ENCODE results near the gene SETD6. TPM values are rescaled to one million over a fixed set of nuclear protein-coding genes. Genes with fewer than 3 reads are reported as not detected.

The SETD6 gene
- total RNA-seq (10 to 100 TPM; 38.6 to 45.6 TPM), polyA plus RNA-seq (10 to 100 TPM in 2 of 3 donors, 1 to 10 TPM in 1; 9.8 to 14.5 (median 11.6) TPM), total RNA-seq (34.4 to 75.9 (median 53.5) reads per million in 6 experiments)

- H3K9me3 Mint-ChIP-seq: no peaks in the 10 kb centered on the region
- POLR2A ChIA-PET: interaction anchor here (0.8 to 1.4 kb wide), 2 partner anchors 113 to 386 kb away, joined by 3 read pairs; partner anchors contain the start of gene CFAP20
- ATAC-seq (peak; percentile 68 to 76), DNase-seq (peak; percentile 22 to 81 (median 62))
- H3K27ac Mint-ChIP-seq: peak within 1 kb of the TSS; percentile 55 to 95 (median 89)
- H3K4me1 Mint-ChIP-seq: peaks cover 18 to 34% (median 21%) of the 10 kb centered on the region in 4 donors
- peaks cover 5 to 32% (median 8%) of the 10 kb centered on the region in 3 donors for H3K36me3 Mint-ChIP-seq
- no peaks in the 10 kb centered on the region for H3K27me3 Mint-ChIP-seq
- H3K4me3 Mint-ChIP-seq: peak within 1 kb of the TSS; percentile 86 to 94 (median 91)
Measured at GRCh38 chr16:58515125-58515870, at the start of gene SETD6. Gene SETD6, plus strand, starts transcription at chr16:58515517. Its CDS starts 21 bp downstream, at chr16:58515538.

GRCh38 chr16:58465817-58466216 lies 49.5 kb upstream of the SETD6 start:
- H3K36me3 Mint-ChIP-seq: peaks cover 2 to 4% (median 3%) of the 10 kb centered on the region in 3 donors
- H3K4me1 Mint-ChIP-seq: peaks cover 6 to 17% (median 10%) of the 10 kb centered on the region in 4 donors
- H3K27ac Mint-ChIP-seq: no peak overlapping the region
- POLR2A ChIA-PET: no interaction called here
- peaks cover 31 to 86% (median 65%) of the 10 kb centered on the region in 5 donors for H3K27me3 Mint-ChIP-seq
- H3K9me3 Mint-ChIP-seq: no peaks in the 10 kb centered on the region
- ATAC-seq (no peak), DNase-seq (no peak)
- H3K4me3 Mint-ChIP-seq: no peak overlapping the region

GRCh38 chr16:58466396-58466795 lies 48.9 kb upstream of the SETD6 start:
- no peaks in the 10 kb centered on the region for H3K9me3 Mint-ChIP-seq
- H3K27ac Mint-ChIP-seq: no peak overlapping the region
- peak overlapping the region in 1 of 10 donors; percentile 18 for H3K4me3 Mint-ChIP-seq
- no peak for ATAC-seq
- peaks cover 6 to 20% (median 10%) of the 10 kb centered on the region in 4 donors for H3K4me1 Mint-ChIP-seq
- peaks cover 31 to 82% (median 61%) of the 10 kb centered on the region in 5 donors for H3K27me3 Mint-ChIP-seq
- no peak for DNase-seq
- POLR2A ChIA-PET: no interaction called here
- peaks cover 2 to 4% (median 3%) of the 10 kb centered on the region in 3 donors for H3K36me3 Mint-ChIP-seq

- Mint-ChIP-seq H3K27ac (peak overlapping the region in 1 of 10 donors; percentile 9), H3K4me3 (no peak overlapping the region), H3K9me3 (no peaks in the 10 kb centered on the region), H3K27me3 (peaks cover 24 to 74% (median 53%) of the 10 kb centered on the region in 5 donors), H3K4me1 (peaks cover 6 to 19% (median 10%) of the 10 kb centered on the region in 4 donors), H3K36me3 (peaks cover 2 to 4% (median 3%) of the 10 kb centered on the region in 3 donors)
- DNase-seq (no peak), ATAC-seq (no peak)
- POLR2A ChIA-PET: no interaction called here
Measured at GRCh38 chr16:58467905-58468304, 47.4 kb upstream of the SETD6 start.

- Mint-ChIP-seq H3K9me3 (no peaks in the 10 kb centered on the region), H3K4me1 (peaks cover 0 to 15% (median 2%) of the 10 kb centered on the region in 4 donors), H3K4me3 (no peak overlapping the region), H3K27me3 (peaks cover 22 to 71% (median 38%) of the 10 kb centered on the region in 5 donors), H3K36me3 (peaks cover 0 to 4% (median 2%) of the 10 kb centered on the region in 3 donors), H3K27ac (no peak overlapping the region)
- ATAC-seq: no peak
- POLR2A ChIA-PET: no interaction called here
- DNase-seq: no peak
Measured at GRCh38 chr16:58471209-58471975, 43.9 kb upstream of the SETD6 start.

GRCh38 chr16:58472266-58472665 lies 43.1 kb upstream of the SETD6 start:
- peaks cover 0 to 4% (median 0%) of the 10 kb centered on the region in 3 donors for H3K36me3 Mint-ChIP-seq
- POLR2A ChIA-PET: no interaction called here
- H3K27me3 Mint-ChIP-seq: peaks cover 17 to 63% (median 31%) of the 10 kb centered on the region in 5 donors
- H3K9me3 Mint-ChIP-seq: no peaks in the 10 kb centered on the region
- DNase-seq (no peak), ATAC-seq (no peak)
- peaks cover 0 to 14% (median 1%) of the 10 kb centered on the region in 4 donors for H3K4me1 Mint-ChIP-seq
- H3K4me3 Mint-ChIP-seq: no peak overlapping the region
- no peak overlapping the region for H3K27ac Mint-ChIP-seq

GRCh38 chr16:58472827-58473226 lies 42.5 kb upstream of the SETD6 start:
- no peaks in the 10 kb centered on the region for H3K9me3 Mint-ChIP-seq
- H3K4me1 Mint-ChIP-seq: peaks cover 0 to 14% (median 1%) of the 10 kb centered on the region in 4 donors
- H3K36me3 Mint-ChIP-seq: no peaks in the 10 kb centered on the region
- H3K27me3 Mint-ChIP-seq: peaks cover 16 to 57% (median 26%) of the 10 kb centered on the region in 5 donors
- ATAC-seq: no peak
- no peak for DNase-seq
- peak overlapping the region in 1 of 10 donors; percentile 25 for H3K27ac Mint-ChIP-seq
- POLR2A ChIA-PET: no interaction called here
- H3K4me3 Mint-ChIP-seq: no peak overlapping the region

- Mint-ChIP-seq H3K4me1 (peaks cover 0 to 14% (median 1%) of the 10 kb centered on the region in 4 donors), H3K27me3 (peaks cover 9 to 42% (median 18%) of the 10 kb centered on the region in 5 donors), H3K9me3 (no peaks in the 10 kb centered on the region), H3K36me3 (no peaks in the 10 kb centered on the region), H3K4me3 (no peak overlapping the region), H3K27ac (no peak overlapping the region)
- ATAC-seq (no peak), DNase-seq (no peak)
- POLR2A ChIA-PET: no interaction called here
Measured at GRCh38 chr16:58474296-58474695, 41.0 kb upstream of the SETD6 start.

GRCh38 chr16:58475091-58475619 lies 40.2 kb upstream of the SETD6 start:
- POLR2A ChIA-PET: no interaction called here
- ATAC-seq (no peak), DNase-seq (no peak)
- peaks cover 0 to 12% (median 1%) of the 10 kb centered on the region in 4 donors for H3K4me1 Mint-ChIP-seq
- no peaks in the 10 kb centered on the region for H3K36me3 Mint-ChIP-seq
- no peak overlapping the region for H3K4me3 Mint-ChIP-seq
- peaks cover 8 to 35% (median 14%) of the 10 kb centered on the region in 5 donors for H3K27me3 Mint-ChIP-seq
- H3K27ac Mint-ChIP-seq: no peak overlapping the region
- no peaks in the 10 kb centered on the region for H3K9me3 Mint-ChIP-seq

- POLR2A ChIA-PET: no interaction called here
- H3K9me3 Mint-ChIP-seq: no peaks in the 10 kb centered on the region
- ATAC-seq (no peak), DNase-seq (no peak)
- no peak overlapping the region for H3K27ac Mint-ChIP-seq
- H3K4me3 Mint-ChIP-seq: no peak overlapping the region
- no peaks in the 10 kb centered on the region for H3K36me3 Mint-ChIP-seq
- H3K27me3 Mint-ChIP-seq: peaks cover 4 to 35% (median 13%) of the 10 kb centered on the region in 5 donors
- H3K4me1 Mint-ChIP-seq: peaks cover 0 to 4% (median 1%) of the 10 kb centered on the region in 4 donors
Measured at GRCh38 chr16:58476791-58477190, 38.5 kb upstream of the SETD6 start.

- H3K4me1 Mint-ChIP-seq: peaks cover 0 to 4% (median 1%) of the 10 kb centered on the region in 4 donors
- peaks cover 4 to 39% (median 12%) of the 10 kb centered on the region in 5 donors for H3K27me3 Mint-ChIP-seq
- no peak for DNase-seq
- no peak overlapping the region for H3K27ac Mint-ChIP-seq
- no peak for ATAC-seq
- POLR2A ChIA-PET: interaction anchor here (0.7 kb wide), 1 partner anchor 360 kb away, joined by 4 read pairs; no protein-coding TSS in a partner anchor
- no peak overlapping the region for H3K4me3 Mint-ChIP-seq
- H3K36me3 Mint-ChIP-seq: no peaks in the 10 kb centered on the region
- no peaks in the 10 kb centered on the region for H3K9me3 Mint-ChIP-seq
Measured at GRCh38 chr16:58478427-58478826, 36.9 kb upstream of the SETD6 start.

- Mint-ChIP-seq H3K4me1 (no peaks in the 10 kb centered on the region), H3K27me3 (peaks cover 5 to 25% (median 10%) of the 10 kb centered on the region in 5 donors), H3K9me3 (no peaks in the 10 kb centered on the region), H3K36me3 (no peaks in the 10 kb centered on the region), H3K4me3 (no peak overlapping the region), H3K27ac (no peak overlapping the region)
- POLR2A ChIA-PET: no interaction called here
- DNase-seq: no peak
- ATAC-seq: no peak
Measured at GRCh38 chr16:58481226-58481869, 34.0 kb upstream of the SETD6 start.

Measured in naive thymus-derived CD8-positive, alpha-beta T cell (primary cell).